Large intestine (tissue), 3 donors: Measurements from ENCODE around the gene PLGRKT. TPM values are rescaled to one million over a fixed set of nuclear protein-coding genes. Genes with fewer than 3 reads are reported as not detected.
"Not testable (repeated sequence)": the region's sequence is repeated elsewhere in the genome, so short reads cannot be mapped to it uniquely, and the experiment has no call there.

Experiments
- DNase-seq, 2 donors: peaks; one replicate each; pipeline versions ENCODE4 v3.0.0 to v3.0.0-alpha.2; 2013
- H3K27ac ChIP-seq: one replicate; pipeline ENCODE4 v1.5.1; 2013; ENCODE audit warnings: low read length
- H3K27me3 ChIP-seq: 2 replicates; pipeline ENCODE4 v1.6.1; 2013; ENCODE audit warnings: low read length; ENCODE audit not compliant: control insufficient read depth, insufficient read depth
- H3K36me3 ChIP-seq: 2 replicates; pipeline ENCODE4 v1.6.1; 2013; ENCODE audit warnings: low read length; ENCODE audit not compliant: control insufficient read depth, insufficient read depth
- H3K4me1 ChIP-seq: one replicate; pipeline ENCODE4 v1.6.1; 2013; ENCODE audit warnings: low read length; ENCODE audit not compliant: control insufficient read depth, insufficient read depth
- H3K4me3 ChIP-seq: one replicate; pipeline ENCODE4 v1.5.1; 2013; ENCODE audit warnings: low read length
- H3K9me3 ChIP-seq: one replicate; pipeline ENCODE4 v1.6.1; 2013; ENCODE audit warnings: mild to moderate bottlenecking, low read depth, low read length, moderate library complexity; ENCODE audit not compliant: control insufficient read depth
- WGBS: methylation state at CpG from one replicate; pipeline ENCODE4 v1.1.5; 2013; ENCODE audit warnings: low lambda C conversion rate; ENCODE audit not compliant: insufficient coverage; 5-methylcytosine and 5-hydroxymethylcytosine counted together
- polyA plus RNA-seq: library from polyadenylated mRNA; unstranded; fragments of 120-200 nt; gene quantifications from one replicate; pipeline ENCODE4 v1.2.1, GENCODE V29; 2013

Gene PLGRKT
- polyA plus RNA-seq, 1 donor, result 30.8 TPM

DNA sequence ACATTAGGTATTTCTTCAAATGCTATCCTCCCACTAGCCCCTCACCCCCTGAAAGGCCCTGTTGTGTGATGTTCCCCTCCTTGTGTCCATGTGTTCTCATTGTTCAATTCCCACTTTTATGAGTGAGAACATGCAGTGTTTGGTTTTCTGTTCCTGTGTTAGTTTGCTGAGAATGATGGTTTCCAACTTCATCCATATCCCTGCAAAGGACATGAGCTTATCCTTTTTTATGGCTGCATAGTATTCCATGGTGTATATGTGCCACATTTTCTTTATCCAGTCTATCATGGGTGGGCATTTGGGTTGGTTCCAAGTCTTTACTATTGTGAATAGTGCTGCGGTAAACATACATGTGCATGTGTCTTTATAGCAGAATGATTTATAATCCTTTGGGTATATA is 121.3 kb downstream of the PLGRKT start:
- H3K27me3 ChIP-seq, H3K4me3 ChIP-seq, H3K9me3 ChIP-seq, H3K4me1 ChIP-seq, H3K27ac ChIP-seq, H3K36me3 ChIP-seq, DNase-seq: not testable (repeated sequence)
- WGBS, result no CpG with 5 or more reads among the region's 1 CpG

DNA sequence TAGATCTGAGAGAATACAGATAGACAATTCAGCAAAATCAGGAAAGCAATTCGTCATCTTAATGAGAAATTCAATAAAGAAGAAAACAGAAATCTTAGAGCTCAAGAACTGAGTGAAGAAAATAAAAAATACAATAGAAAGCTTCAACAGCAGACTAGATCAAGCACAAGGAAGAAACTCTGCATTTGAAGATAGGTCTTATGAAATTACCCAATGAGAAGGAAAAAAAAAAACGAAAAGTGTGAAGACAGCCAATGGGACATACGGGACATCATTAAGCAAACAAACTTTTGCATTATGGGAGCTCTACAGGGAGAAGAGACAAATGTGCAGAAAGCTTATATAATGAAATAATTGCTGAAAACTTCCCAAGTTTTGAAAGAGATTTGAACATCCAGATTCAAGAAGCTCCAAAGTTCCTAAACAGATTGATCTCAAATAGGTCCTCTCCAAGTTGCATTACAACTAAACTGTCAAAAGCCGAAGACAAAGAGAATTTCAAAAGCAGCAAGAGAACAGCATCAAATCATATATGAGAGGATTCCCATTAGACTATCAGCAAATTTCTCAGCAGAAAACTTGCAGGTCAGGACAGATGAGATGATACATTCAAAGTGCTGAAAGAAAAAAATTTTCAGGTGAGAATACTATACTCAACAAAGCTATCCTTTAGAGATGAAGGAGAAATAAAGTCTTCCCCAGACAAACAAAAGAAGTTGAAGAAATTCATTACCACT is 122.4 kb downstream of the PLGRKT start:
- Histone ChIP-seq H3K27ac (no peak overlapping the region), H3K9me3 (no peaks in the 10 kb centered on the region), H3K4me3 (no peak overlapping the region), H3K4me1 (no peaks in the 10 kb centered on the region), H3K27me3 (no peaks in the 10 kb centered on the region), H3K36me3 (no peaks in the 10 kb centered on the region)
- 64% methylated on average over 3 of the region's 4 CpGs for WGBS
- DNase-seq, result no peak

DNA sequence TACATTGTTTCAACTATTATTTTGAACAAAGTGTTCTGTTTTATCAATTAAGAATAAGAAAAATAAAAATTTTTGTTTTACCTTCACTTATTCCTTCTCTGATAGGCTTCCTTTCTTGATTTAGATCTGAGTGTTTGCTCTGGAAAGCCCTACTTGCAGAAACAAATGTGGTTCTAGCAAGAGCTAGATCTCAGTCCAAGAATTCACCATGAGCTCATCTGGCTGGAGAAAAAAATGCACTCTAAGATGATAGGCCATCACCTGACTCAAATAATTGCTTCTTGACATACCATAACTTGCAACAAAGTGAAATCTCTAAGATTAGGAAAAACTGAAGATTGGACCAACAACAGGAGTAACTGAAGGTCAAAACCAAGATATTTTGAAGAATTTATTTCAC is 126.9 kb downstream of the PLGRKT start:
- Histone ChIP-seq H3K4me3 (no peak overlapping the region), H3K4me1 (no peaks in the 10 kb centered on the region), H3K27me3 (peaks cover 6% of the 10 kb centered on the region), H3K36me3 (no peaks in the 10 kb centered on the region), H3K27ac (no peak overlapping the region), H3K9me3 (no peaks in the 10 kb centered on the region)
- DNase-seq, result no peak

Other genes starting within 250 kb of the PLGRKT start
- gene INSL4, start 206.5 kb downstream of the PLGRKT start, polyA plus RNA-seq, result not detected
- gene RLN2, start 133.2 kb downstream of the PLGRKT start, polyA plus RNA-seq, result 0.22 TPM
- gene RLN1, start 98.0 kb downstream of the PLGRKT start, polyA plus RNA-seq, result not detected
- 1.6 TPM for gene CD274, start 12.6 kb upstream of the PLGRKT start, polyA plus RNA-seq
- 0.60 TPM for gene PDCD1LG2, start 72.6 kb upstream of the PLGRKT start, polyA plus RNA-seq
- gene RIC1, start 191.2 kb upstream of the PLGRKT start, polyA plus RNA-seq, result 19.4 TPM